GM12878 (cell line): ENCODE data around the gene PPM1E. TPM values are rescaled to one million over a fixed set of nuclear protein-coding genes. Genes with fewer than 3 reads are reported as not detected.

Experiments
- ATAC-seq: fragments of 200-7000 bp; cut with Tn5 transposase; 3 replicates; pipeline ENCODE4 v1.9.1; 2020; ENCODE audit warnings: mild to moderate bottlenecking, moderate library complexity
- BruUV-seq: library from RNA; stranded (reverse); fragments of 400-500 nt; replicated peaks from 2 replicates; lab custom pipeline; 2021; lab: Mats Ljungman, UMichigan
- CTCF ChIA-PET: fragments of 300-600 bp; sonication (Branson Sonifier 250); formaldehyde crosslinking; extraction: SDS; loops from one replicate; lab custom pipeline; 2021; ENCODE audit warnings: inconsistent platforms; lab: Yijun Ruan, JAX
- POLR2A ChIA-PET: fragments of 350-600 bp; formaldehyde crosslinking; extraction: SDS; loops from one replicate; lab custom pipeline; 2021; ENCODE audit warnings: inconsistent platforms; lab: Charles Lee
- RAD21 ChIA-PET: fragments of 300-600 bp; sonication (Branson Sonifier 250); formaldehyde crosslinking; loops from one replicate; lab custom pipeline; 2023; ENCODE audit warnings: antibody characterized with exemption; ENCODE audit not compliant: unreplicated experiment; lab: Charles Lee
- SMC1A ChIA-PET: fragments of 300-600 bp; sonication (Branson Sonifier 250); formaldehyde crosslinking; loops from one replicate; lab custom pipeline; 2023; ENCODE audit not compliant: unreplicated experiment, uncharacterized antibody; lab: Charles Lee
- DNase-seq: peaks from one replicate; pipeline ENCODE4 v3.0.0-alpha.2; 2011; ENCODE audit warnings: low read depth, low spot score
- FAIRE-seq: peaks from 3 replicates; lab custom pipeline; 2011; peaks lifted over from hg19 to GRCh38; lab: Jason Lieb, UNC
- H2AFZ ChIP-seq: 2 replicates; pipeline ENCODE4 v1.6.0; 2011; ENCODE audit warnings: low read depth, low read length, control low read depth; ENCODE audit not compliant: control insufficient read depth
- H3K27ac ChIP-seq: 2 replicates; pipeline ENCODE4 v1.5.1; 2011; ENCODE audit warnings: control low read depth; ENCODE audit not compliant: control insufficient read depth, insufficient read depth
- H3K27me3 ChIP-seq, 2 experiments: replicated peaks in 1 of 2; 2 replicates each; pipeline versions ENCODE4 v1.6.0 to v1.6.1; 2011; ENCODE audit warnings: low read length in 1 of 2; ENCODE audit not compliant: control insufficient read depth in 2 of 2, insufficient read depth in 2 of 2
- H3K36me3 ChIP-seq, 2 experiments: 2 replicates each; pipeline ENCODE4 v1.5.1; 2011; ENCODE audit warnings: low read length in 1 of 2; ENCODE audit not compliant: control insufficient read depth in 2 of 2, insufficient read depth in 2 of 2
- H3K4me1 ChIP-seq: 2 replicates; pipeline ENCODE4 v1.6.1; 2011; ENCODE audit warnings: mild to moderate bottlenecking, low read length, moderate library complexity, mixed read lengths; ENCODE audit not compliant: control insufficient read depth, insufficient read depth
- H3K4me2 ChIP-seq: 2 replicates; pipeline ENCODE4 v1.6.0; 2011; ENCODE audit warnings: control low read depth; ENCODE audit not compliant: control insufficient read depth, insufficient read depth
- H3K4me3 ChIP-seq: fragments of 200-600 bp; sonication (generic); 2 replicates; pipeline ENCODE4 v1.5.1; 2016
- H3K79me2 ChIP-seq: 2 replicates; pipeline ENCODE4 v1.6.0; 2011; ENCODE audit warnings: low read length; ENCODE audit not compliant: control insufficient read depth, insufficient read depth
- H3K9ac ChIP-seq: 2 replicates; pipeline ENCODE4 v1.8.0; 2011; ENCODE audit warnings: low read length, control low read depth, mixed read lengths; ENCODE audit not compliant: control insufficient read depth, insufficient read depth
- H3K9me3 ChIP-seq: replicated peaks from 3 replicates; pipeline ENCODE4 v1.5.1; 2011; ENCODE audit warnings: mild to moderate bottlenecking, low read length; ENCODE audit not compliant: control insufficient read depth, insufficient read depth
- H4K20me1 ChIP-seq: 2 replicates; pipeline ENCODE4 v1.6.0; 2011; ENCODE audit not compliant: control insufficient read depth, insufficient read depth
- ATF2 ChIP-seq: IDR thresholded peaks from 2 replicates; pipeline ENCODE4 v1.6.1; 2012; ENCODE audit warnings: low read length, inconsistent platforms
- ELK1 ChIP-seq: IDR thresholded peaks from 2 replicates; pipeline ENCODE4 v1.6.1; 2012; ENCODE audit warnings: low read depth, low read length, improper control_type of control experiment
- FOXK2 ChIP-seq: fragments of 450-650 bp; IDR thresholded peaks from 2 replicates; pipeline ENCODE4 v1.6.1; 2017; ENCODE audit warnings: mild to moderate bottlenecking, moderate library complexity
- KAT2A ChIP-seq: conservative IDR thresholded peaks from 2 replicates; pipeline ENCODE4 v1.6.1; 2011; ENCODE audit warnings: low read depth, low read length; ENCODE audit not compliant: control insufficient read depth
- MEF2B ChIP-seq: fragments of 450-650 bp; IDR thresholded peaks from 2 replicates; pipeline ENCODE4 v1.6.1; 2018; ENCODE audit warnings: mild to moderate bottlenecking, moderate library complexity; ENCODE audit not compliant: partially characterized antibody, poor library complexity, severe bottlenecking
- NFYB ChIP-seq: IDR thresholded peaks from 2 replicates; pipeline ENCODE4 v1.6.1; 2011; ENCODE audit warnings: low read depth, mild to moderate bottlenecking, low read length, improper control_type of control experiment, moderate library complexity; ENCODE audit not compliant: insufficient read depth
- NR2C2 ChIP-seq: IDR thresholded peaks from 2 replicates; pipeline ENCODE4 v1.6.1; 2011; ENCODE audit warnings: borderline replicate concordance, low read depth; ENCODE audit not compliant: control insufficient read depth, insufficient read length
- PKNOX1 ChIP-seq: fragments of 450-650 bp; IDR thresholded peaks from 2 replicates; pipeline ENCODE4 v1.6.1; 2016; ENCODE audit warnings: mild to moderate bottlenecking
- SREBF2 ChIP-seq: IDR thresholded peaks from 2 replicates; pipeline ENCODE4 v1.6.1; 2012; ENCODE audit warnings: mild to moderate bottlenecking, low read length
- TARDBP ChIP-seq: IDR thresholded peaks from 2 replicates; pipeline ENCODE4 v1.6.1; 2016; ENCODE audit warnings: borderline replicate concordance
- WGBS: methylation state at CpG from one replicate; pipeline ENCODE4 v1.1.6; 2016; ENCODE audit warnings: low lambda C conversion rate; ENCODE audit not compliant: insufficient replicate concordance, insufficient coverage; ENCODE audit errors: missing lambda C conversion rate; 5-methylcytosine and 5-hydroxymethylcytosine counted together
- in situ Hi-C: fragments of 300-500 bp; cut with MboI; formaldehyde crosslinking; loops from 9 replicates; pipeline ENCODE4 v1.14.3; 2018; ENCODE audit warnings: mixed read lengths
- intact Hi-C: fragments of 100-400 bp; cut with micrococcal nuclease; formaldehyde crosslinking; loops from one replicate; pipeline ENCODE4 v1.14.2; 2022; ENCODE audit not compliant: unreplicated experiment
- polyA plus RNA-seq, 11 experiments: library from polyadenylated mRNA; depleted of rRNA in 4 of 11; unstranded in 6 of 11; stranded (reverse) in 5 of 11; fragments of >200 nt; fragmentation: Nextera tagmentation in 4 of 11; fragmentation: Illumina TruSeq in 1 of 11; extraction: Ambion mirVana in 4 of 11; extraction: Trizol in 1 of 11; gene quantifications; 1 replicate in 1 of 11; 2 replicates in 10 of 11; pipeline versions ENCODE4 v1.2.1 to v1.2.3, GENCODE V29; 2011 to 2016; ENCODE audit warnings: inconsistent platforms in 2 of 11, missing spikeins in 2 of 11, low read depth in 1 of 11
- total RNA-seq, 4 experiments: library from RNA; depleted of rRNA in 3 of 4; stranded (reverse); fragments of >200 nt in 3 of 4; fragmentation: Illumina TruSeq in 1 of 4; extraction: Trizol in 1 of 4; gene quantifications; 2 replicates each; pipeline versions ENCODE4 v1.2.1 to v1.2.3, GENCODE V29; 2013 to 2021

Gene PPM1E
- total and polyA plus RNA-seq, 10 of the 15 experiments (the other 5 are each of a cell fraction or from before 2014, with no cell fraction given), result 0.07 to 0.28 (median 0.16) TPM

GRCh38 chr17:58809564-58809936 is 53.9 kb downstream of the PPM1E start:
- WGBS, result 0% methylated on average over 1 of the region's 1 CpG
- SMC1A ChIA-PET, result no interaction called here
- TF ChIP-seq MEF2B (no peak), TARDBP (no peak), NR2C2 (no peak), ELK1 (no peak), ATF2 (no peak), NFYB (no peak), KAT2A (no peak), SREBF2 (no peak), PKNOX1 (no peak), FOXK2 (no peak)

More at GRCh38 chr17:58809564-58809936, 53.9 kb downstream of the PPM1E start:
- H3K4me1 ChIP-seq, result no peaks in the 10 kb centered on the region
- H3K4me2 ChIP-seq, result no peak overlapping the region
- H3K9ac ChIP-seq, result no peak overlapping the region
- no peak for FAIRE-seq
- no peak for DNase-seq
- RAD21 ChIA-PET, result interaction anchor here (0.6 to 1.0 kb wide), 2 partner anchors 195 to 817 kb away, joined by 3 read pairs; no protein-coding TSS in a partner anchor
- H3K79me2 ChIP-seq, result no peaks in the 10 kb centered on the region
- no peak for ATAC-seq
- H3K9me3 ChIP-seq, result no peaks in the 10 kb centered on the region
- POLR2A ChIA-PET, result no interaction called here
- H2AFZ ChIP-seq, result no peak overlapping the region
- H4K20me1 ChIP-seq, result no peaks in the 10 kb centered on the region
- CTCF ChIA-PET, result interaction anchor here (0.7 kb wide), 1 partner anchor 104 kb away, joined by 3 read pairs; no protein-coding TSS in a partner anchor
- no peak overlapping the region for H3K27ac ChIP-seq
- BruUV-seq, result no TSS peak
- H3K4me3 ChIP-seq, result no peak overlapping the region
- H3K36me3 ChIP-seq, result no peaks in the 10 kb centered on the region
- in situ Hi-C loops, result no loop called here
- intact Hi-C loops, result no loop called here
- no peaks in the 10 kb centered on the region for H3K27me3 ChIP-seq
